K562 (cell line): ENCODE measurements around the gene IGFBP4. TPM values are rescaled to one million over a fixed set of nuclear protein-coding genes. Genes with fewer than 3 reads are reported as not detected.
A peak's percentile ranks its signal among the peaks of the same experiment; 100 is the strongest.

Experiments used
- ARNT ChIP-seq, 2 experiments: fragments of 450-650 bp; IDR thresholded peaks; 2 replicates each; pipeline ENCODE4 v1.6.1; 2016; ENCODE audit warnings: mild to moderate bottlenecking in 1 of 2
- CEBPG ChIP-seq, 3 experiments: fragments of 200-800 bp in 1 of 3; sonication (Bioruptor generic) in 1 of 3; sonication (generic) in 1 of 3; formaldehyde crosslinking in 1 of 3; IDR thresholded peaks in 2 of 3; conservative IDR thresholded peaks in 1 of 3; 2 replicates each; pipeline versions ENCODE4 v1.6.1 to v1.8.0; 2016 to 2022; ENCODE audit warnings: missing compliant biosample characterization in 2 of 3, missing genetic modification characterization in 2 of 3, mild to moderate bottlenecking in 1 of 3, missing genetic modification reagents in 1 of 3
- CSDE1 ChIP-seq, 2 experiments: fragments of 450-650 bp; IDR thresholded peaks; 2 replicates each; pipeline ENCODE4 v1.6.1; 2016; ENCODE audit warnings: mild to moderate bottlenecking in 1 of 2
- NRF1 ChIP-seq, 2 experiments: fragments of 450-650 bp; IDR thresholded peaks in 1 of 2; conservative IDR thresholded peaks in 1 of 2; 2 replicates each; pipeline ENCODE4 v1.6.1; 2014; ENCODE audit warnings: mild to moderate bottlenecking in 2 of 2
- POLR3A ChIP-seq: IDR thresholded peaks from 2 replicates; pipeline ENCODE4 v1.6.1; 2011; ENCODE audit warnings: borderline replicate concordance, mild to moderate bottlenecking, moderate library complexity; ENCODE audit not compliant: insufficient read length, insufficient read depth; ENCODE audit errors: extremely low read depth
- SIRT6 ChIP-seq: IDR thresholded peaks from one replicate; pipeline ENCODE4 v1.6.1; 2012; ENCODE audit warnings: low read depth, mild to moderate bottlenecking, control low read depth, inconsistent platforms, low read length, moderate library complexity
- SOX6 ChIP-seq: fragments of 450-650 bp; IDR thresholded peaks from 2 replicates; pipeline ENCODE4 v1.6.1; 2014; ENCODE audit warnings: mild to moderate bottlenecking
- ZNF165 ChIP-seq: fragments of 250-450 bp; sonication (Bioruptor Pico); IDR thresholded peaks from 2 replicates; pipeline ENCODE4 v1.4.0; 2020; ENCODE audit warnings: borderline replicate concordance
- ZNF174 ChIP-seq: fragments of 250-450 bp; sonication (Bioruptor Pico); IDR thresholded peaks from 2 replicates; pipeline ENCODE4 v1.4.0; 2020; ENCODE audit warnings: mild to moderate bottlenecking
- ZNF217 ChIP-seq: sonication (generic); formaldehyde crosslinking; IDR thresholded peaks from 2 replicates; pipeline ENCODE4 v1.8.0; 2022; ENCODE audit warnings: mild to moderate bottlenecking, missing genetic modification reagents
- ZNF764 ChIP-seq: fragments of 250-450 bp; sonication (Bioruptor Pico); IDR thresholded peaks from 2 replicates; pipeline ENCODE4 v1.4.0; 2020; ENCODE audit warnings: low read depth, mild to moderate bottlenecking, moderate library complexity
- ZSCAN32 ChIP-seq: fragments of 450-650 bp; formaldehyde crosslinking; IDR thresholded peaks from 2 replicates; pipeline ENCODE4 v1.4.0; 2020; ENCODE audit warnings: mild to moderate bottlenecking, moderate library complexity
- polyA plus RNA-seq, 8 experiments: library from polyadenylated mRNA; depleted of rRNA in 4 of 8; stranded (reverse) in 5 of 8; unstranded in 3 of 8; fragments of >200 nt; fragmentation: Nextera tagmentation in 2 of 8; fragmentation: Illumina TruSeq in 1 of 8; extraction: Ambion mirVana in 2 of 8; extraction: Trizol in 1 of 8; gene quantifications; 2 replicates each; pipeline versions ENCODE4 v1.2.1 to v1.2.3, GENCODE V29; 2011 to 2014; ENCODE audit warnings: inconsistent platforms in 1 of 8, missing spikeins in 1 of 8
- total RNA-seq, 7 experiments: library from RNA; depleted of rRNA in 6 of 7; stranded (reverse); fragments of >200 nt in 6 of 7; fragmentation: Illumina TruSeq in 2 of 7; extraction: Trizol in 2 of 7; gene quantifications; 2 replicates each; pipeline versions ENCODE4 v1.2.1 to v1.2.3, GENCODE V29; 2011 to 2021; ENCODE audit warnings: low replicate concordance in 1 of 7
- TF ChIP-seq, protein P1 (sequence below): sonication (generic); formaldehyde crosslinking; IDR thresholded peaks from 2 replicates; pipeline ENCODE4 v1.9.0; 2022; ENCODE audit warnings: mild to moderate bottlenecking, missing genetic modification reagents
- TF ChIP-seq, protein P2 (sequence below): sonication (generic); formaldehyde crosslinking; IDR thresholded peaks from 2 replicates; pipeline ENCODE4 v1.8.0; 2022; ENCODE audit warnings: missing genetic modification reagents, mild to moderate bottlenecking, moderate library complexity, borderline replicate concordance
- TF ChIP-seq, protein P3 (sequence below): sonication (generic); formaldehyde crosslinking; IDR thresholded peaks from 2 replicates; pipeline ENCODE4 v1.8.0; 2022; ENCODE audit warnings: missing genetic modification reagents, mild to moderate bottlenecking, borderline replicate concordance
- TF ChIP-seq, protein P4 (sequence below), 3 experiments: IDR thresholded peaks in 2 of 3; conservative IDR thresholded peaks in 1 of 3; 2 replicates each; pipeline ENCODE4 v1.5.1; 2011 to 2012; ENCODE audit warnings: low read length in 3 of 3, mild to moderate bottlenecking in 3 of 3, control low read depth in 2 of 3, improper control_type of control experiment in 1 of 3, inconsistent platforms in 1 of 3, low read depth in 1 of 3, mixed read lengths in 1 of 3, moderate library complexity in 1 of 3; ENCODE audit not compliant: insufficient read depth in 2 of 3
- TF ChIP-seq, protein P5 (sequence below): fragments of 450-650 bp; IDR thresholded peaks from one replicate; pipeline ENCODE4 v1.6.1; 2018; ENCODE audit warnings: mild to moderate bottlenecking, moderate library complexity; ENCODE audit not compliant: partially characterized antibody

IGFBP4 gene
- total and polyA plus RNA-seq, 9 of the 15 experiments (the other 6 are each of a cell fraction or from before 2014, with no cell fraction given) = 8.8 to 99.8 (median 18.6) TPM

DNA sequence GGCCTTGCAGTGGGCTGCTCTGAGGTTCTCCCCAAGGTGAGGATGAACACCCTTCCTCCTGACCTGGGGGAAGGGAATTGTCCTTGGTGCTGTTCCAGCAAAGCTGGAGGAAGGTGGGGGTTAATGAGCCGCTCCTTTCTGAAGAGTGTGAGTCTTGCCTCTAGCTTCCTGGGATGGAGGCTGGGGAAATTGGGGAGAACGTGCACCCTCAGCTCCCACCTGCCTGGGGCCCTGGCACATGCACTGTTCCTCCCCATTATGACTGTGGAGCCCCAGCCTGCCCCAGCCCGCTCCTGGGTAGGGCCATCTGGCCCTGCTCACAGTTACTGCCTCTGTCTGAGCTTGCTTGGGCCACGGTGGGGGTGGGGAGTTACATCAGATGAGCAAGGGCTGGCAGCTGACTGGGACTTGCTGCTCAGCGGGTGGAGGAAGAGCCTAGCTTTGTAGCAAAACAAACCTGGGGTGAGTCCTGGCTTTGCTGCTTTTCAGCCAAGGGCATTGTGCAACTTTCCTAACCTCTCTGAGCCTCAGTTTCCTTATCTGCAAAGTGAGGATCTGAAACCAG is 47.1 kb downstream of the IGFBP4 start (continued):
- TF ChIP-seq POLR3A (no peak), ZNF165 (CRISPR knock-in tag) (no peak), CEBPG (CRISPR knock-in tag; IDR thresholded peaks at IDR 0.05) (no peak), CEBPG (tag; conservative IDR thresholded peaks at IDR 0.05 in 1 of 2, IDR thresholded peaks at IDR 0.05 in 1 of 2) (peak in 1 of 2 experiments; percentile 52; a peak in 3 of 4 replicates), ZSCAN32 (CRISPR knock-in tag) (no peak), ARNT (IDR thresholded peaks at IDR 0.05) (no peak), NRF1 (conservative IDR thresholded peaks at IDR 0.05 in 1 of 2, IDR thresholded peaks at IDR 0.05 in 1 of 2) (peak in 1 of 2 experiments; percentile 30; a peak in 1 of 4 replicates), ZNF174 (no peak), SOX6 (no peak), CSDE1 (IDR thresholded peaks at IDR 0.05) (no peak), SIRT6 (no peak), ZNF764 (CRISPR knock-in tag) (no peak), ZNF217 (no peak)
- TF ChIP-seq, protein P1, sequence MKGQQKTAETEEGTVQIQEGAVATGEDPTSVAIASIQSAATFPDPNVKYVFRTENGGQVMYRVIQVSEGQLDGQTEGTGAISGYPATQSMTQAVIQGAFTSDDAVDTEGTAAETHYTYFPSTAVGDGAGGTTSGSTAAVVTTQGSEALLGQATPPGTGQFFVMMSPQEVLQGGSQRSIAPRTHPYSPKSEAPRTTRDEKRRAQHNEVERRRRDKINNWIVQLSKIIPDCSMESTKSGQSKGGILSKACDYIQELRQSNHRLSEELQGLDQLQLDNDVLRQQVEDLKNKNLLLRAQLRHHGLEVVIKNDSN (CRISPR knock-in tag) = no peak
- TF ChIP-seq, protein P2, sequence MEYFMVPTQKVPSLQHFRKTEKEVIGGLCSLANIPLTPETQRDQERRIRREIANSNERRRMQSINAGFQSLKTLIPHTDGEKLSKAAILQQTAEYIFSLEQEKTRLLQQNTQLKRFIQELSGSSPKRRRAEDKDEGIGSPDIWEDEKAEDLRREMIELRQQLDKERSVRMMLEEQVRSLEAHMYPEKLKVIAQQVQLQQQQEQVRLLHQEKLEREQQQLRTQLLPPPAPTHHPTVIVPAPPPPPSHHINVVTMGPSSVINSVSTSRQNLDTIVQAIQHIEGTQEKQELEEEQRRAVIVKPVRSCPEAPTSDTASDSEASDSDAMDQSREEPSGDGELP (CRISPR knock-in tag) = peak; percentile 29; the same call in 1 of the 2 replicates
- TF ChIP-seq, protein P3, sequence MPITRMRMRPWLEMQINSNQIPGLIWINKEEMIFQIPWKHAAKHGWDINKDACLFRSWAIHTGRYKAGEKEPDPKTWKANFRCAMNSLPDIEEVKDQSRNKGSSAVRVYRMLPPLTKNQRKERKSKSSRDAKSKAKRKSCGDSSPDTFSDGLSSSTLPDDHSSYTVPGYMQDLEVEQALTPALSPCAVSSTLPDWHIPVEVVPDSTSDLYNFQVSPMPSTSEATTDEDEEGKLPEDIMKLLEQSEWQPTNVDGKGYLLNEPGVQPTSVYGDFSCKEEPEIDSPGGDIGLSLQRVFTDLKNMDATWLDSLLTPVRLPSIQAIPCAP (CRISPR knock-in tag) = no peak
- TF ChIP-seq, protein P4, sequence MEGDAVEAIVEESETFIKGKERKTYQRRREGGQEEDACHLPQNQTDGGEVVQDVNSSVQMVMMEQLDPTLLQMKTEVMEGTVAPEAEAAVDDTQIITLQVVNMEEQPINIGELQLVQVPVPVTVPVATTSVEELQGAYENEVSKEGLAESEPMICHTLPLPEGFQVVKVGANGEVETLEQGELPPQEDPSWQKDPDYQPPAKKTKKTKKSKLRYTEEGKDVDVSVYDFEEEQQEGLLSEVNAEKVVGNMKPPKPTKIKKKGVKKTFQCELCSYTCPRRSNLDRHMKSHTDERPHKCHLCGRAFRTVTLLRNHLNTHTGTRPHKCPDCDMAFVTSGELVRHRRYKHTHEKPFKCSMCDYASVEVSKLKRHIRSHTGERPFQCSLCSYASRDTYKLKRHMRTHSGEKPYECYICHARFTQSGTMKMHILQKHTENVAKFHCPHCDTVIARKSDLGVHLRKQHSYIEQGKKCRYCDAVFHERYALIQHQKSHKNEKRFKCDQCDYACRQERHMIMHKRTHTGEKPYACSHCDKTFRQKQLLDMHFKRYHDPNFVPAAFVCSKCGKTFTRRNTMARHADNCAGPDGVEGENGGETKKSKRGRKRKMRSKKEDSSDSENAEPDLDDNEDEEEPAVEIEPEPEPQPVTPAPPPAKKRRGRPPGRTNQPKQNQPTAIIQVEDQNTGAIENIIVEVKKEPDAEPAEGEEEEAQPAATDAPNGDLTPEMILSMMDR (IDR thresholded peaks at IDR 0.05 in 2 of 3, conservative IDR thresholded peaks at IDR 0.05 in 1 of 3; ENCODE audit: insufficient read depth in 2 of 3, low read depth in 1 of 3, low read length in 3 of 3) = no peak
- TF ChIP-seq, protein P5, sequence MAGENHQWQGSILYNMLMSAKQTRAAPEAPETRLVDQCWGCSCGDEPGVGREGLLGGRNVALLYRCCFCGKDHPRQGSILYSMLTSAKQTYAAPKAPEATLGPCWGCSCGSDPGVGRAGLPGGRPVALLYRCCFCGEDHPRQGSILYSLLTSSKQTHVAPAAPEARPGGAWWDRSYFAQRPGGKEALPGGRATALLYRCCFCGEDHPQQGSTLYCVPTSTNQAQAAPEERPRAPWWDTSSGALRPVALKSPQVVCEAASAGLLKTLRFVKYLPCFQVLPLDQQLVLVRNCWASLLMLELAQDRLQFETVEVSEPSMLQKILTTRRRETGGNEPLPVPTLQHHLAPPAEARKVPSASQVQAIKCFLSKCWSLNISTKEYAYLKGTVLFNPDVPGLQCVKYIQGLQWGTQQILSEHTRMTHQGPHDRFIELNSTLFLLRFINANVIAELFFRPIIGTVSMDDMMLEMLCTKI = no peak
